HepG2 (cell line): Measurements from ENCODE around the gene LMF2. TPM values are rescaled to one million over a fixed set of nuclear protein-coding genes. Genes with fewer than 3 reads are reported as not detected.

Experiments
- CHCHD3 ChIP-seq: sonication (generic); formaldehyde crosslinking; IDR thresholded peaks from 2 replicates; pipeline ENCODE4 v1.8.0; 2022; ENCODE audit warnings: mild to moderate bottlenecking, missing genetic modification reagents, moderate library complexity
- ETV6 ChIP-seq: sonication (generic); formaldehyde crosslinking; conservative IDR thresholded peaks from 2 replicates; pipeline ENCODE4 v1.4.0; 2020; ENCODE audit warnings: missing genetic modification reagents
- HNRNPK ChIP-seq: fragments of 200-400 bp; formaldehyde crosslinking; IDR thresholded peaks from 2 replicates; pipeline ENCODE4 v1.6.1; 2018; ENCODE audit warnings: low read length, low read depth, moderate library complexity, mild to moderate bottlenecking; ENCODE audit not compliant: poor library complexity, severe bottlenecking
- KLF12 ChIP-seq: sonication (generic); formaldehyde crosslinking; IDR thresholded peaks from 2 replicates; pipeline ENCODE4 v1.4.0; 2020; ENCODE audit warnings: missing genetic modification reagents, borderline replicate concordance
- KLF15 ChIP-seq: sonication (generic); formaldehyde crosslinking; IDR thresholded peaks from 2 replicates; pipeline ENCODE4 v1.8.1; 2023; ENCODE audit warnings: borderline replicate concordance, mild to moderate bottlenecking, inconsistent platforms, missing genetic modification reagents, mixed read lengths
- MZF1 ChIP-seq: sonication (generic); formaldehyde crosslinking; IDR thresholded peaks from 2 replicates; pipeline ENCODE4 v1.8.1; 2023; ENCODE audit warnings: mild to moderate bottlenecking, missing genetic modification reagents, borderline replicate concordance
- NR3C1 ChIP-seq: sonication (generic); formaldehyde crosslinking; IDR thresholded peaks from 2 replicates; pipeline ENCODE4 v1.4.0; 2020; ENCODE audit warnings: missing genetic modification reagents
- NRL ChIP-seq: sonication (generic); formaldehyde crosslinking; IDR thresholded peaks from 2 replicates; pipeline ENCODE4 v1.5.0; 2020; ENCODE audit warnings: missing genetic modification reagents, mild to moderate bottlenecking, moderate library complexity, borderline replicate concordance
- POLR2G ChIP-seq: fragments of 200-400 bp; formaldehyde crosslinking; IDR thresholded peaks from 2 replicates; pipeline ENCODE4 v1.6.1; 2018; ENCODE audit warnings: mild to moderate bottlenecking, low read depth, low read length, moderate library complexity
- RBM22 ChIP-seq: fragments of 200-400 bp; formaldehyde crosslinking; optimal IDR thresholded peaks from 2 replicates; pipeline ENCODE3; 2017; ENCODE audit warnings: mild to moderate bottlenecking, low read length, moderate library complexity
- SOX5 ChIP-seq: IDR thresholded peaks from 2 replicates; pipeline ENCODE4 v1.6.1; 2016; ENCODE audit warnings: borderline replicate concordance
- SSRP1 ChIP-seq: IDR thresholded peaks from 2 replicates; pipeline ENCODE4 v1.6.1; 2016; ENCODE audit warnings: control low read depth
- ZBTB20 ChIP-seq: sonication (generic); formaldehyde crosslinking; IDR thresholded peaks from 2 replicates; pipeline ENCODE4 v1.8.1; 2023; ENCODE audit warnings: missing genetic modification reagents, low read depth, mild to moderate bottlenecking, borderline replicate concordance
- ZFP37 ChIP-seq: sonication (generic); formaldehyde crosslinking; IDR thresholded peaks from 2 replicates; pipeline ENCODE4 v1.4.0; 2020; ENCODE audit warnings: missing genetic modification reagents, borderline replicate concordance
- ZNF354B ChIP-seq: sonication (generic); formaldehyde crosslinking; IDR thresholded peaks from 2 replicates; pipeline ENCODE4 v1.8.0; 2022; ENCODE audit warnings: mild to moderate bottlenecking, missing genetic modification reagents
- ZNF550 ChIP-seq: sonication (generic); formaldehyde crosslinking; IDR thresholded peaks from 2 replicates; pipeline ENCODE4 v1.4.0; 2020; ENCODE audit warnings: mild to moderate bottlenecking, missing genetic modification reagents, borderline replicate concordance
- ZNF75D ChIP-seq: sonication (generic); formaldehyde crosslinking; IDR thresholded peaks from 2 replicates; pipeline ENCODE4 v1.8.1; 2023; ENCODE audit warnings: missing genetic modification reagents, mild to moderate bottlenecking, borderline replicate concordance
- ZNF788 ChIP-seq: sonication (generic); formaldehyde crosslinking; IDR thresholded peaks from 2 replicates; pipeline ENCODE4 v1.5.0; 2020; ENCODE audit warnings: mild to moderate bottlenecking, missing genetic modification reagents, borderline replicate concordance
- polyA plus RNA-seq, 8 experiments: library from polyadenylated mRNA; depleted of rRNA in 3 of 8; stranded (reverse) in 7 of 8; unstranded in 1 of 8; fragments of >200 nt; fragmentation: Illumina TruSeq in 4 of 8; extraction: Trizol in 4 of 8; gene quantifications; 2 replicates each; pipeline versions ENCODE4 v1.2.1 to v1.2.3, GENCODE V29; 2011 to 2016; ENCODE audit warnings: low read depth in 4 of 8, missing spikeins in 1 of 8, mixed read lengths in 1 of 8; ENCODE audit not compliant: insufficient read depth in 1 of 8
- total RNA-seq, 5 experiments: library from RNA; depleted of rRNA; stranded (reverse); fragments of >200 nt; fragmentation: Illumina TruSeq; extraction: Trizol; gene quantifications; 2 replicates each; pipeline ENCODE4 v1.2.3, GENCODE V29; 2016; ENCODE audit warnings: low read depth in 1 of 5
- TF ChIP-seq, protein P1 (sequence below): sonication (generic); formaldehyde crosslinking; conservative IDR thresholded peaks from 2 replicates; pipeline ENCODE4 v1.8.0; 2022; ENCODE audit warnings: missing genetic modification reagents
- TF ChIP-seq, protein P2 (sequence below): IDR thresholded peaks from 2 replicates; pipeline ENCODE4 v1.6.1; 2018; ENCODE audit warnings: missing genetic modification reagents, mild to moderate bottlenecking, missing compliant biosample characterization
- TF ChIP-seq, protein P3 (sequence below): sonication (generic); formaldehyde crosslinking; IDR thresholded peaks from 2 replicates; pipeline ENCODE4 v1.8.1; 2023; ENCODE audit warnings: mild to moderate bottlenecking, missing genetic modification reagents
- TF ChIP-seq, protein P4 (sequence below): sonication (generic); formaldehyde crosslinking; conservative IDR thresholded peaks from 2 replicates; pipeline ENCODE4 v1.4.0; 2020; ENCODE audit warnings: missing genetic modification reagents

Gene LMF2
- total and polyA plus RNA-seq, 2 of the 13 experiments (the other 11 are each of a cell fraction or from before 2014, with no cell fraction given), result 23.3 to 30.6 TPM

DNA sequence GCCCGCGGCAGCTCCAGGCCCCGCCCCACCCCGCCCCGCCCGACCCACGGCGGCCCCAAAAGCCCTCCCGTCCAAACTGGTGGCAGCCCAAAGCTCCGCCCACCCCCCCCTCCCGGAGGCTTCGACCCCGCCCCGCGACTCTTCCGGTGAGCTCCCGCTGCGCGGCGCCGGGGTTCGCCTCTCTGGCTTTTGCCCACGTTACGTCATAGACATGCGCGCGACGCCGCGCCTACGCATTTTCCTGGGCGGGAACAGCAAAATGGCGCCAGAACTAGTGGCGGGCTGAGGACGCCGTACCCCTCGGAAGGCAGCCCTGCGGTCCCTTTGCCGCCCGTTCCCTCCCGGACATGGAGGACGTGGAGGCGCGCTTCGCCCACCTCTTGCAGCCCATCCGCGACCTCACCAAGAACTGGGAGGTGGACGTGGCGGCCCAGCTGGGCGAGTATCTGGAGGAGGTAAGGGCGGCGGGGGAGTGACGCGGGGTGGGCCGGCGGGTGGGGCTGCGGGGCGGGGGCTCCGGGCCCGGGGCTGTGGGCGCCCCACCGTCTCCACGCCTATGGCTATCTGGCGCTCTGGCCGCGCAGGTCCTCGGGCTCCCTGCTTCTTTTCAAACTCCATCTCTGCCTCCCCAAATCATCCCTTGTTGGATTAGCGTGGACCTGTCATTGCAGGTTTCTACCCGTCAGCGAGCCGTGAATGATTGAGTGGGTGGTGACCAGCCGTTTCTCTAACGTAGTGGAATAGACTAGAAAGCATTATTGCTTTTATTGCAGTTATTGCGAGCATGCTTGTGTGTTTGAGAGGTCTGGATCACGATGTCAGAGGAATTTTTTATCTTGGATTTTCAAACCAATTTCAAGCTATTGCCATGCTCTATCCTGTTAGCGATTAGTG, 736 bp upstream of the LMF2 start, which contains the start of gene NCAPH2 (continued):
- TF ChIP-seq, protein P1, sequence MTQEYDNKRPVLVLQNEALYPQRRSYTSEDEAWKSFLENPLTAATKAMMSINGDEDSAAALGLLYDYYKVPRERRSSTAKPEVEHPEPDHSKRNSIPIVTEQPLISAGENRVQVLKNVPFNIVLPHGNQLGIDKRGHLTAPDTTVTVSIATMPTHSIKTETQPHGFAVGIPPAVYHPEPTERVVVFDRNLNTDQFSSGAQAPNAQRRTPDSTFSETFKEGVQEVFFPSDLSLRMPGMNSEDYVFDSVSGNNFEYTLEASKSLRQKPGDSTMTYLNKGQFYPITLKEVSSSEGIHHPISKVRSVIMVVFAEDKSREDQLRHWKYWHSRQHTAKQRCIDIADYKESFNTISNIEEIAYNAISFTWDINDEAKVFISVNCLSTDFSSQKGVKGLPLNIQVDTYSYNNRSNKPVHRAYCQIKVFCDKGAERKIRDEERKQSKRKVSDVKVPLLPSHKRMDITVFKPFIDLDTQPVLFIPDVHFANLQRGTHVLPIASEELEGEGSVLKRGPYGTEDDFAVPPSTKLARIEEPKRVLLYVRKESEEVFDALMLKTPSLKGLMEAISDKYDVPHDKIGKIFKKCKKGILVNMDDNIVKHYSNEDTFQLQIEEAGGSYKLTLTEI (CRISPR knock-in tag), result no peak
- TF ChIP-seq MZF1 (CRISPR knock-in tag) (no peak), ZNF75D (CRISPR knock-in tag) (no peak), KLF15 (CRISPR knock-in tag) (0 out of 2 replicates have a peak, but pooled peaks have one; percentile 39), SSRP1 (CRISPR knock-in tag) (no peak), KLF12 (no peak; the same call in 1 of the 2 replicates), ZNF788 (CRISPR knock-in tag) (peak; percentile 79; the same call in 1 of the 2 replicates), POLR2G (peak; percentile 58), ZBTB20 (CRISPR knock-in tag) (no peak), SOX5 (CRISPR knock-in tag) (peak; percentile 17; the same call in 1 of the 2 replicates), HNRNPK (no peak), NRL (CRISPR knock-in tag) (peak; percentile 71; the same call in 1 of the 2 replicates), ZFP37 (CRISPR knock-in tag) (no peak), RBM22 (no peak), ZNF550 (CRISPR knock-in tag) (no peak), ETV6 (no peak), NR3C1 (CRISPR knock-in tag) (no peak), ZNF354B (CRISPR knock-in tag) (no peak), CHCHD3 (CRISPR knock-in tag) (no peak)
- TF ChIP-seq, protein P2, sequence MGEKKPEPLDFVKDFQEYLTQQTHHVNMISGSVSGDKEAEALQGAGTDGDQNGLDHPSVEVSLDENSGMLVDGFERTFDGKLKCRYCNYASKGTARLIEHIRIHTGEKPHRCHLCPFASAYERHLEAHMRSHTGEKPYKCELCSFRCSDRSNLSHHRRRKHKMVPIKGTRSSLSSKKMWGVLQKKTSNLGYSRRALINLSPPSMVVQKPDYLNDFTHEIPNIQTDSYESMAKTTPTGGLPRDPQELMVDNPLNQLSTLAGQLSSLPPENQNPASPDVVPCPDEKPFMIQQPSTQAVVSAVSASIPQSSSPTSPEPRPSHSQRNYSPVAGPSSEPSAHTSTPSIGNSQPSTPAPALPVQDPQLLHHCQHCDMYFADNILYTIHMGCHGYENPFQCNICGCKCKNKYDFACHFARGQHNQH (CRISPR knock-in tag), result peak; percentile 44; the same call in 1 of the 2 replicates
- TF ChIP-seq, protein P3, sequence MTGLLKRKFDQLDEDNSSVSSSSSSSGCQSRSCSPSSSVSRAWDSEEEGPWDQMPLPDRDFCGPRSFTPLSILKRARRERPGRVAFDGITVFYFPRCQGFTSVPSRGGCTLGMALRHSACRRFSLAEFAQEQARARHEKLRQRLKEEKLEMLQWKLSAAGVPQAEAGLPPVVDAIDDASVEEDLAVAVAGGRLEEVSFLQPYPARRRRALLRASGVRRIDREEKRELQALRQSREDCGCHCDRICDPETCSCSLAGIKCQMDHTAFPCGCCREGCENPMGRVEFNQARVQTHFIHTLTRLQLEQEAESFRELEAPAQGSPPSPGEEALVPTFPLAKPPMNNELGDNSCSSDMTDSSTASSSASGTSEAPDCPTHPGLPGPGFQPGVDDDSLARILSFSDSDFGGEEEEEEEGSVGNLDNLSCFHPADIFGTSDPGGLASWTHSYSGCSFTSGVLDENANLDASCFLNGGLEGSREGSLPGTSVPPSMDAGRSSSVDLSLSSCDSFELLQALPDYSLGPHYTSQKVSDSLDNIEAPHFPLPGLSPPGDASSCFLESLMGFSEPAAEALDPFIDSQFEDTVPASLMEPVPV (CRISPR knock-in tag), result 0 out of 2 replicates have a peak, but pooled peaks have one; percentile 51
- TF ChIP-seq, protein P4, sequence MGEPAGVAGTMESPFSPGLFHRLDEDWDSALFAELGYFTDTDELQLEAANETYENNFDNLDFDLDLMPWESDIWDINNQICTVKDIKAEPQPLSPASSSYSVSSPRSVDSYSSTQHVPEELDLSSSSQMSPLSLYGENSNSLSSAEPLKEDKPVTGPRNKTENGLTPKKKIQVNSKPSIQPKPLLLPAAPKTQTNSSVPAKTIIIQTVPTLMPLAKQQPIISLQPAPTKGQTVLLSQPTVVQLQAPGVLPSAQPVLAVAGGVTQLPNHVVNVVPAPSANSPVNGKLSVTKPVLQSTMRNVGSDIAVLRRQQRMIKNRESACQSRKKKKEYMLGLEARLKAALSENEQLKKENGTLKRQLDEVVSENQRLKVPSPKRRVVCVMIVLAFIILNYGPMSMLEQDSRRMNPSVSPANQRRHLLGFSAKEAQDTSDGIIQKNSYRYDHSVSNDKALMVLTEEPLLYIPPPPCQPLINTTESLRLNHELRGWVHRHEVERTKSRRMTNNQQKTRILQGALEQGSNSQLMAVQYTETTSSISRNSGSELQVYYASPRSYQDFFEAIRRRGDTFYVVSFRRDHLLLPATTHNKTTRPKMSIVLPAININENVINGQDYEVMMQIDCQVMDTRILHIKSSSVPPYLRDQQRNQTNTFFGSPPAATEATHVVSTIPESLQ (CRISPR knock-in tag), result 0 out of 2 replicates have a peak, but pooled peaks have one; percentile 37
